Measurements from ENCODE around the gene FRS3.
"Not testable (repeated sequence)": the region's sequence is repeated elsewhere in the genome, so short reads cannot be mapped to it uniquely, and the experiment has no call there.

The FRS3 gene
- long read RNA-seq, donor 1, partial matches to known transcripts: 449 of 452 reads
- long read RNA-seq, donor 1, other reads (novel, unspliced or antisense): 0 of 452 reads
- long read RNA-seq, donor 2, partial matches to known transcripts: 0 of 1 reads
- long read RNA-seq, donor 2, other reads (novel, unspliced or antisense): 0 of 1 reads
- long read RNA-seq, donor 3, partial matches to known transcripts: 153 of 158 reads
- long read RNA-seq, donor 3, other reads (novel, unspliced or antisense): 5 of 158 reads
- long read RNA-seq, donor 4, partial matches to known transcripts: 282 of 301 reads
- long read RNA-seq, donor 4, other reads (novel, unspliced or antisense): 16 of 301 reads
- long read RNA-seq, donor 5, partial matches to known transcripts: 320 of 482 reads
- long read RNA-seq, donor 5, other reads (novel, unspliced or antisense): 160 of 482 reads
- long read RNA-seq, donor 6, partial matches to known transcripts: 0 of 2 reads
- long read RNA-seq, donor 6, other reads (novel, unspliced or antisense): 0 of 2 reads
- long read RNA-seq, donor 7, partial matches to known transcripts: 459 of 477 reads
- long read RNA-seq, donor 7, other reads (novel, unspliced or antisense): 18 of 477 reads
- long read RNA-seq, donor 8, partial matches to known transcripts: 286 of 314 reads
- long read RNA-seq, donor 8, other reads (novel, unspliced or antisense): 26 of 314 reads

- peak; percentile 83 for DNase-seq
These were observed at the start of gene FRS3 for GRCh38 chr6:41779788-41780550. Gene FRS3, minus strand, starts transcription at chr6:41779900. Its CDS starts 2,913 bp downstream, at chr6:41776987.

GRCh38 chr6:41826343-41827022, 46.8 kb upstream of the FRS3 start:
- no peak for DNase-seq

GRCh38 chr6:41824571-41825569, 45.2 kb upstream of the FRS3 start:
- DNase-seq: no peak

GRCh38 chr6:41823178-41823577, 43.5 kb upstream of the FRS3 start:
- DNase-seq: no peak

GRCh38 chr6:41822021-41822420, 42.3 kb upstream of the FRS3 start:
- no peak for DNase-seq

- no peak for DNase-seq
These were observed 41.6 kb upstream of the FRS3 start for GRCh38 chr6:41821266-41821665.

- DNase-seq: no peak
These were observed 38.8 kb upstream of the FRS3 start for GRCh38 chr6:41818271-41819054.

- no peak for DNase-seq
These were observed 35.9 kb upstream of the FRS3 start for GRCh38 chr6:41815587-41815986.

GRCh38 chr6:41814629-41815028, 34.9 kb upstream of the FRS3 start:
- DNase-seq: no peak

- DNase-seq: no peak
These were observed 34.3 kb upstream of the FRS3 start for GRCh38 chr6:41813956-41814355.

GRCh38 chr6:41813469-41813868, 33.8 kb upstream of the FRS3 start:
- no peak for DNase-seq

- DNase-seq: not testable (repeated sequence)
These were observed 32.2 kb upstream of the FRS3 start for GRCh38 chr6:41811946-41812345.

GRCh38 chr6:41811095-41811494, 31.4 kb upstream of the FRS3 start:
- no peak for DNase-seq

GRCh38 chr6:41805830-41806774, 26.4 kb upstream of the FRS3 start:
- DNase-seq: no peak

GRCh38 chr6:41801380-41801779, 21.7 kb upstream of the FRS3 start:
- DNase-seq: no peak

- DNase-seq: peak; percentile 51
These were observed 19.8 kb upstream of the FRS3 start for GRCh38 chr6:41799559-41799911.

- DNase-seq: no peak
These were observed 19.3 kb upstream of the FRS3 start for GRCh38 chr6:41798901-41799558.

- DNase-seq: no peak
These were observed 16.8 kb upstream of the FRS3 start for GRCh38 chr6:41796474-41796873.

GRCh38 chr6:41791984-41792383, 12.3 kb upstream of the FRS3 start:
- DNase-seq: no peak
